ENCODE data around the gene SSX2IP. TPM values are rescaled to one million over a fixed set of nuclear protein-coding genes. Genes with fewer than 3 reads are reported as not detected.
A peak's percentile ranks its signal among the peaks of the same experiment; 100 is the strongest.
"Not testable (repeated sequence)": the region's sequence is repeated elsewhere in the genome, so short reads cannot be mapped to it uniquely, and the experiment has no call there.

SSX2IP gene
- total and polyA plus RNA-seq, 4 experiments from 2014 or later, result 5.7 to 11.8 (median 7.9) TPM

DNA sequence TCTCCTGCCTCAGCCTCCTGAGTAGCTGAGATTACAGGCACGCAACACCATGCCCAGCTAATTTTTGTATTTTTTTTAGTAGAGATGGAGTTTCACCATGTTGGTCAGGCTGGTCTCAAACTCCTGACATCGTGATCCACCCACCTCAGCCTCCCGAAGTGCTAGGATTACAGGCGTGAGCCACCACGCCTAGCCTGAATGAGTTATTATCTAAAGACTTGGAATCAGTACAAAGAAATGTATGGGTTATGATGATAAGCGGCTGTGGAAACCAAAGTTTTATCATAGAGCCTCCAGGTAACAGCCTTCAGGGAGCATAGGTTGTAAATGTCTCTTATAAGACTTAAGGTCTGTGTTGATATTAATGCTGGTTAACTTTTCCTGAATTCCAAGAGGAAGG is 50.5 kb downstream of the SSX2IP start:
- CTCF ChIA-PET (ENCODE audit: partially characterized antibody); H3K4me1 Mint-ChIP-seq; POLR2A ChIA-PET (ENCODE audit: partially characterized antibody); H3K27ac ChIP-seq (ENCODE audit: low read depth, low read length); H3K27me3 ChIP-seq (ENCODE audit: insufficient read depth, low read length); H3K36me3 ChIP-seq (ENCODE audit: insufficient read depth, low read length); DNase-seq; H3K27me3 Mint-ChIP-seq; intact Hi-C loops (cut with micrococcal nuclease); H3K4me3 ChIP-seq (ENCODE audit: low read length in 2 of 2); H3K9me3 Mint-ChIP-seq; H3K27ac Mint-ChIP-seq; H3K36me3 Mint-ChIP-seq; H3K4me1 ChIP-seq (ENCODE audit: insufficient read depth, low read length); H3K4me3 Mint-ChIP-seq; H3K9me3 ChIP-seq (ENCODE audit: control insufficient read depth in 1 of 2, low read length in 2 of 2): not testable (repeated sequence)

DNA sequence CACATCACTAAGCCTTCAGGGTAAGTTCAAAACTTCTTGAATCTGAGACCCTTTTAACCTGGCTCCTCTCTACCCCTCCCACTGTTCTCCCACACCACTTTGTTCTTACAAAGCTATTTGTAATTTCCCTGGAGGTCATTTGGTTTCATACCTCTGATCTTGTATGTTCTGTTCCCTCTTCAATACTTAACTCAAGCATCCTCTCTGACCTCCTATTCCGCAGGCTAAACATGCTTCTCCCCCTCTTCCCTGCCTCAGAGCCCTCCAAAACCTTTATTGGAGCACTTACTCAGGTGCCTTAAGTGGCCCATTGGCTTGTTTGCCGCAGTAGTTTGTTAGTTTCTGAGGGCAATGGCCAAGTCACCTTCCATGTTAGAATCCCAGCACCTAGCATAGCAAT is 54.8 kb downstream of the SSX2IP start:
- Mint-ChIP-seq H3K4me1 (peaks cover 0 to 2% (median 0%) of the 10 kb centered on the region in 4 donors), H3K4me3 (no peak overlapping the region), H3K27me3 (peaks cover 5 to 10% of the 10 kb centered on the region in 2 donors), H3K27ac (no peak overlapping the region), H3K36me3 (no peaks in the 10 kb centered on the region), H3K9me3 (no peaks in the 10 kb centered on the region)
- no peak overlapping the region for H3K4me3 ChIP-seq (ENCODE audit: low read length in 2 of 2)
- no peak for DNase-seq
- CTCF ChIA-PET (ENCODE audit: partially characterized antibody), result interaction anchor here (1.2 kb wide), 1 partner anchor 12 kb away, joined by 3 read pairs; no protein-coding TSS in a partner anchor
- no peaks in the 10 kb centered on the region for H3K4me1 ChIP-seq (ENCODE audit: insufficient read depth, low read length)
- H3K27ac ChIP-seq (ENCODE audit: low read depth, low read length), result no peak overlapping the region
- intact Hi-C loops (cut with micrococcal nuclease), result no loop called here
- POLR2A ChIA-PET (ENCODE audit: partially characterized antibody), result no interaction called here
- no peaks in the 10 kb centered on the region for H3K36me3 ChIP-seq (ENCODE audit: insufficient read depth, low read length)
- H3K27me3 ChIP-seq (ENCODE audit: insufficient read depth, low read length), result no peaks in the 10 kb centered on the region
- no peaks in the 10 kb centered on the region for H3K9me3 ChIP-seq (ENCODE audit: control insufficient read depth in 1 of 2, low read length in 2 of 2)

DNA sequence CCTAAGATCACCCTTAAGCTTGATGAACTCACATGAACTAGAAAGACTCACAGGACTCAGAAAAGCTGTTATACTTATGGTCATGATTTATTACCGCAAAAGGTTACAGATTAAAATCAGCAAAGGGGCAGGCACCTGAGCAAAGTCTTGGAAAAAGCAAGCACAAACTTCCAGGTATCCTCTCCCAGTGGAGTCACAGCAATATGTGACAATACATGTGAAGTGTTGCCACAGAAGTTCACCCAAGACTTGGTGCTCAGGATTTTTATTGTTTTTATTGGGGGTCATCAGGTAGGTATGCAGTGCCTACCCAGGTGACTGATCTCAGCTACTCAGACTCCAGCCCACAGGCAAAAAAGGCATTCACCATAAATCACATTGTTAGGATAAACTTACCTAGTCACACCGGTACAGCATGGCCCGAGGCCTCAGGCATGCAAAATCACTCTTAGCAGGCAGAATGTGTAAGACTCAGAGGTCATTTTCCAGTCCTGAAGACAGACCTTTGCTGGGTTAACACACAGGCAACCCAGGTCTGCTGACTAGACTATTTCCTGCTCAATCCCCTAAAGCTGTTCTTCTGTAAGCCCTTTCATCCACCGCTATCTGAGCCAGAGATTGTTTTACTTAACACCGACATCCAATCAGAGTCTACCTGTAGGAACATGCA is 55.6 kb downstream of the SSX2IP start:
- Histone ChIP-seq H3K27ac (ENCODE audit: low read depth, low read length) (no peak overlapping the region), H3K27me3 (ENCODE audit: insufficient read depth, low read length) (no peaks in the 10 kb centered on the region), H3K9me3 (ENCODE audit: control insufficient read depth in 1 of 2, low read length in 2 of 2) (no peaks in the 10 kb centered on the region), H3K4me1 (ENCODE audit: insufficient read depth, low read length) (no peaks in the 10 kb centered on the region), H3K36me3 (ENCODE audit: insufficient read depth, low read length) (no peaks in the 10 kb centered on the region), H3K4me3 (ENCODE audit: low read length in 2 of 2) (no peak overlapping the region)
- intact Hi-C loops (cut with micrococcal nuclease), result no loop called here
- peaks cover 5 to 10% of the 10 kb centered on the region in 2 donors for H3K27me3 Mint-ChIP-seq
- no peak overlapping the region for H3K27ac Mint-ChIP-seq
- peaks cover 0 to 2% (median 0%) of the 10 kb centered on the region in 4 donors for H3K4me1 Mint-ChIP-seq
- CTCF ChIA-PET (ENCODE audit: partially characterized antibody), result interaction anchor here (1.2 kb wide), 1 partner anchor 12 kb away, joined by 3 read pairs; no protein-coding TSS in a partner anchor
- H3K4me3 Mint-ChIP-seq, result no peak overlapping the region
- no peak for DNase-seq
- no peaks in the 10 kb centered on the region for H3K9me3 Mint-ChIP-seq
- POLR2A ChIA-PET (ENCODE audit: partially characterized antibody), result no interaction called here
- H3K36me3 Mint-ChIP-seq, result no peaks in the 10 kb centered on the region

- Mint-ChIP-seq H3K27me3 (peaks cover 6 to 14% of the 10 kb centered on the region in 2 donors), H3K4me1 (peaks cover 0 to 2% (median 0%) of the 10 kb centered on the region in 4 donors), H3K4me3 (no peak overlapping the region), H3K27ac (no peak overlapping the region), H3K36me3 (no peaks in the 10 kb centered on the region), H3K9me3 (no peaks in the 10 kb centered on the region)
- H3K9me3 ChIP-seq (ENCODE audit: control insufficient read depth in 1 of 2, low read length in 2 of 2), result no peaks in the 10 kb centered on the region
- H3K36me3 ChIP-seq (ENCODE audit: insufficient read depth, low read length), result no peaks in the 10 kb centered on the region
- H3K27ac ChIP-seq (ENCODE audit: low read depth, low read length), result no peak overlapping the region
- no peak overlapping the region for H3K4me3 ChIP-seq (ENCODE audit: low read length in 2 of 2)
- ChIA-PET CTCF (ENCODE audit: partially characterized antibody) (interaction anchor here (1.4 kb wide), 1 partner anchor 13 kb away, joined by 4 read pairs; no protein-coding TSS in a partner anchor), POLR2A (ENCODE audit: partially characterized antibody) (no interaction called here)
- H3K27me3 ChIP-seq (ENCODE audit: insufficient read depth, low read length), result no peaks in the 10 kb centered on the region
- no peaks in the 10 kb centered on the region for H3K4me1 ChIP-seq (ENCODE audit: insufficient read depth, low read length)
- intact Hi-C loops (cut with micrococcal nuclease), result no loop called here
- no peak for DNase-seq
Observed at GRCh38 chr1:84632673-84633434, 57.4 kb downstream of the SSX2IP start.

DNA sequence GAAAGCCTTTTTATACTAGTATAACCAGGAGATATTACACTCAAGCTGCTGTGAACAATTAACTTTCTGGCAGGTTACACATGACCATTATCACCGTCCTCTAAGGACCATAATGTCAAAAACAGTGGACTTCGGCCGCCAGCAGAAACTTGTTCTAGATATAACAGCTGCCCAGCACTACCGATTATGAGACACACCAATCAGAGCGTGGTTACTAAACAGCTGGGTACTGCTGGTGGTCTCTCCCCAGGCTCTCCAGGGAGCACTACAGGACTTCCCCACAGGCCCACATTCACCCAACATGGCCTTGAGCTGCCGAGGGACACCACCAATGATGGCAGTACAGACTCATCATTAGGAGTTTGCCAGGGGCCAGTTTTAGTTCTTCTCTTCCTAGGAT is 58.1 kb downstream of the SSX2IP start:
- H3K9me3 Mint-ChIP-seq, result no peaks in the 10 kb centered on the region
- H3K36me3 ChIP-seq (ENCODE audit: insufficient read depth, low read length), result no peaks in the 10 kb centered on the region
- no peak overlapping the region for H3K27ac Mint-ChIP-seq
- H3K36me3 Mint-ChIP-seq, result no peaks in the 10 kb centered on the region
- POLR2A ChIA-PET (ENCODE audit: partially characterized antibody), result no interaction called here
- H3K4me3 ChIP-seq (ENCODE audit: low read length in 2 of 2), result no peak overlapping the region
- H3K27ac ChIP-seq (ENCODE audit: low read depth, low read length), result no peak overlapping the region
- H3K4me1 ChIP-seq (ENCODE audit: insufficient read depth, low read length), result no peaks in the 10 kb centered on the region
- peaks cover 0 to 2% (median 0%) of the 10 kb centered on the region in 4 donors for H3K4me1 Mint-ChIP-seq
- no peaks in the 10 kb centered on the region for H3K27me3 ChIP-seq (ENCODE audit: insufficient read depth, low read length)
- CTCF ChIA-PET (ENCODE audit: partially characterized antibody), result interaction anchor here (1.4 kb wide), 1 partner anchor 12 kb away, joined by 4 read pairs; no protein-coding TSS in a partner anchor
- peaks cover 6 to 14% of the 10 kb centered on the region in 2 donors for H3K27me3 Mint-ChIP-seq
- no peak for DNase-seq
- intact Hi-C loops (cut with micrococcal nuclease), result no loop called here
- H3K9me3 ChIP-seq (ENCODE audit: control insufficient read depth in 1 of 2, low read length in 2 of 2), result no peaks in the 10 kb centered on the region
- no peak overlapping the region for H3K4me3 Mint-ChIP-seq

DNA sequence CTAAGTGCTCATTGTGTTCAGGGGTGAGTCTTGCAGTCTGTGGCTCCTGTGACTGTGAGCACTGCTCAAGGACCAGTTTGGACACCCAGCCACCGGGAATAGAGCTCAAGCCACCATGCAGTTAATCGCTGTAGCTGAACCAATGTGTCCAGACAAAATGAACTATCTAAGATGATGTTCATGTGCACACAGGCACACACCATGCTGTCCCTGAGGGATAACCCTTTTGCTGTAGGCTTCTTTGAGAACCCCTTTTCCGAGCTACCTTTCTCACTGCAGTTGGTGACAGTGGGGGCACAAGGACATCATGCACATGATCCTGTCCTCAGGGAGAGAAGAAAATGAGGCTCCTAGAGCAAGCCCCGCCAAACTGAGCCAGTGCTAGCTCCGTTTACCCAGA is 65.4 kb downstream of the SSX2IP start:
- peaks cover under 1 to 15% (median 1%) of the 10 kb centered on the region in 4 donors for H3K4me1 Mint-ChIP-seq
- H3K4me3 Mint-ChIP-seq, result no peak overlapping the region
- no peak overlapping the region for H3K4me3 ChIP-seq (ENCODE audit: low read length in 2 of 2)
- peaks cover 0 to 1% of the 10 kb centered on the region in 2 donors for H3K36me3 Mint-ChIP-seq
- H3K9me3 ChIP-seq (ENCODE audit: control insufficient read depth in 1 of 2, low read length in 2 of 2), result no peaks in the 10 kb centered on the region
- no peak overlapping the region for H3K27ac ChIP-seq (ENCODE audit: low read depth, low read length)
- ChIA-PET POLR2A (ENCODE audit: partially characterized antibody) (interaction anchor here (1.8 kb wide), 1 partner anchor 483 kb away, joined by 4 read pairs; no protein-coding TSS in a partner anchor), CTCF (ENCODE audit: partially characterized antibody) (interaction anchor here (0.7 to 9.5 kb wide), 6 partner anchors 14 to 221 kb away, joined by 3 to 85 read pairs (median 4); no protein-coding TSS in a partner anchor)
- H3K27ac Mint-ChIP-seq, result no peak overlapping the region
- peaks cover 5% of the 10 kb centered on the region for H3K4me1 ChIP-seq (ENCODE audit: insufficient read depth, low read length)
- intact Hi-C loops (cut with micrococcal nuclease), result no loop called here
- no peaks in the 10 kb centered on the region for H3K36me3 ChIP-seq (ENCODE audit: insufficient read depth, low read length)
- H3K27me3 Mint-ChIP-seq, result peaks cover 3 to 12% of the 10 kb centered on the region in 2 donors
- DNase-seq, result no peak
- no peaks in the 10 kb centered on the region for H3K9me3 Mint-ChIP-seq
- no peaks in the 10 kb centered on the region for H3K27me3 ChIP-seq (ENCODE audit: insufficient read depth, low read length)

DNA sequence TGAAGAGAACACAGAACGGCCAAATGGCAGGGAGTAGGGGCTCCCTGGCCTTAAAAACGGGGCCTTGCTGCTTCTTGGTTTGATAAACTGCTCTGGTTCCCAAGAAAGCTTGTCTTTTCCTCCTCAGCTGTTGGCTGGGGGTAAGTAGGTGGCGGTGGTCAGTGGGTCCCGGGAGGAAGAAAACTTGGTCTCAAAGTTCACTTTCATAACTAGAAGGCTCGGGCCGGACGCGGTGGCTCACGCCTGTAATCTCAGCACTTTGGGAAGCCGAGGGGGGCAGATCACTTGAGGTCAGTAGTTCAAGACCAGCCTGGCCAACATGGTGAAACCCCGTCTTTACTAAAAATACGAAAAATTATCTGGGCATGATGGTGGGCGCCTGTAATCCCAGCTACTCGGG is 68.7 kb downstream of the SSX2IP start:
- Mint-ChIP-seq H3K36me3 (peaks cover 0 to 1% of the 10 kb centered on the region in 2 donors), H3K4me1 (peaks cover 3 to 19% (median 5%) of the 10 kb centered on the region in 4 donors), H3K27me3 (peaks cover 2 to 12% of the 10 kb centered on the region in 2 donors), H3K27ac (no peak overlapping the region), H3K4me3 (peak overlapping the region in 1 of 8 donors; percentile 10), H3K9me3 (no peaks in the 10 kb centered on the region)
- DNase-seq, result no peak
- Histone ChIP-seq H3K4me1 (ENCODE audit: insufficient read depth, low read length) (peaks cover 5% of the 10 kb centered on the region), H3K36me3 (ENCODE audit: insufficient read depth, low read length) (no peaks in the 10 kb centered on the region), H3K9me3 (ENCODE audit: control insufficient read depth in 1 of 2, low read length in 2 of 2) (no peaks in the 10 kb centered on the region), H3K27me3 (ENCODE audit: insufficient read depth, low read length) (no peaks in the 10 kb centered on the region), H3K4me3 (ENCODE audit: low read length in 2 of 2) (no peak overlapping the region), H3K27ac (ENCODE audit: low read depth, low read length) (no peak overlapping the region)
- CTCF ChIA-PET (ENCODE audit: partially characterized antibody), result interaction anchor here (0.7 to 9.5 kb wide), 13 partner anchors 9 to 483 kb away, joined by 3 to 85 read pairs (median 5); partner anchors contain the start of genes GNG5, PRKACB and SPATA1
- intact Hi-C loops (cut with micrococcal nuclease), result loop anchor here (1.0 to 2.0 kb wide), 5 partner anchors 47 to 315 kb away; partner anchors contain the start of genes CTBS and SSX2IP
- POLR2A ChIA-PET (ENCODE audit: partially characterized antibody), result no interaction called here

All from CD4-positive, alpha-beta memory T cell (primary cell).